ENCODE measurements around the gene ZSCAN18.

GRCh38 chr19:58091251-58091995, 6.6 kb downstream of the ZSCAN18 start:
- no peak for TF ChIP-seq CTCF (IDR thresholded peaks at IDR 0.05; ENCODE audit: poor library complexity, severe bottlenecking)
- no peak for TF ChIP-seq REST (IDR thresholded peaks at IDR 0.05; ENCODE audit: borderline replicate concordance)
- no peak for TF ChIP-seq POLR2AphosphoS5 (IDR thresholded peaks at IDR 0.05)
- TF ChIP-seq EZH2 (IDR thresholded peaks at IDR 0.05; ENCODE audit: borderline replicate concordance, insufficient read depth, low read length, poor library complexity, severe bottlenecking): no peak
- no peak for TF ChIP-seq MXI1 (conservative IDR thresholded peaks at IDR 0.05; ENCODE audit: poor library complexity, severe bottlenecking)
- no peak for TF ChIP-seq SMC3 (conservative IDR thresholded peaks at IDR 0.05; ENCODE audit: poor library complexity)

Data from neural cell (in vitro differentiated cells).